Measurements from ENCODE around the gene HEPACAM.

HEPACAM gene

GRCh38 chr11:124898263-124898680 lies 37.6 kb downstream of the HEPACAM start:
- peak; percentile 4 for DNase-seq

- no peak for DNase-seq
These were observed 38.1 kb downstream of the HEPACAM start, which contains the start of gene ROBO4 for GRCh38 chr11:124897674-124898262. TSS of gene ROBO4 (minus strand) at chr11:124897865. CDS start at chr11:124897795, 70 bp downstream.

DNA sequence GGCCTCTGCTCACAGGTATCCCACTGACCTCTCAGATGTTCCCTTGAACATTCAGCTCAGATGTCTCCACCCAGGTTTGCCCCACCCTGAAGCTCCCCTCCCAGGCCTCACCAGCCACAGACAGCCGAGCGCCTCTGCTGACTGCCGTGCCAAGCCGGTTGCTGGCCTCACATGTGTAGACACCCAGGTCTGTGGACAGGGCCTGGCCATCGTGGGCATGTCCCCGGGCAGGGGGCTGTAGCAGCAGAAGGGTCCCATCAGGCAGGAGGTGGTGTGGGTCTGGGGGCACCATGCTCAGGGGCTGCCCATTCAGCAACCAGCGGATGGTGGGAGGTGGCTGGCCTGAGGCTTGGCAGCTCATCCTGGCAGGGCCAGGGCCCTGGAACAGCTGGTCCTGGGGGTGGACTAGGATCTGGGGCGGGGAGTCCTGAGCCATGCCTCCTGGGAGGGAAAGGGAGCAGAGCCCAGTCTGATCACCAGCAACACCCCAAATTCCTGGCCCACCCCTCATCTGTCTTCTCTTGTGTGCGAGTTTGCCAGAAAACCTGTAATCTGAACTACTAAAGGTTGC lies 38.9 kb downstream of the HEPACAM start:
- DNase-seq: no peak

DNA sequence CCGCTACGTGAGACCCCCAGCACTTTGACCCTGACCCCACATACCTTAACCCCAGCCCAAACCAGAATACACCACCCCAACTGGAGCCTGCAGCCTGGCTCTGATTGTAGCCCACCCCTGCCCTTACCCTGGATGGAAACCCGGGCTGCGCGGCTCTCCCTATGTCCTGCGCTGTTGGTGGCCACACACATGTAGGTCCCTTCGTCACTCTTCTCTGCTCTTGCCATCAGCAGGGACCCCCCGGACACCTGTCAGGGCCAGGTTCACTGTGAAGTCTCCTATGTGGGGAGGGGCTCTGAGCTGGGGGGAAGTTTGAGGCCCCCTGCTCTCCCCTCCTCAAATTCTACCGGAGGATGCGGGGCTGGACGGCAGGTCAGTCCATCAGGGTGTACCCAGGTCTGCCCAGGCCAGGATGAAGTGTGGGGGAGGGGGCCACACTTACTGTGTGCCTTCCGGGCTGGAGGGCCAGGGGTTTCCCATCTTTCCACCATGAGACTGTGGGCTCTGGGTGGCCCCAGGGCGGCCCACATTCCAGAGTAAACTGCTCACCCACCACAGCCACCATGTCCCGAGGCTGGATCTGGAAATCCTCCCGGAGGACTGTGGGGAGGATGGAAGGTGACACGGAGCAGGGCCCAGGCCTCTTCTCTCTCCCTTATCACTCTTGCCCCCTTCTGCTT lies 39.6 kb downstream of the HEPACAM start:
- no peak for DNase-seq

DNA sequence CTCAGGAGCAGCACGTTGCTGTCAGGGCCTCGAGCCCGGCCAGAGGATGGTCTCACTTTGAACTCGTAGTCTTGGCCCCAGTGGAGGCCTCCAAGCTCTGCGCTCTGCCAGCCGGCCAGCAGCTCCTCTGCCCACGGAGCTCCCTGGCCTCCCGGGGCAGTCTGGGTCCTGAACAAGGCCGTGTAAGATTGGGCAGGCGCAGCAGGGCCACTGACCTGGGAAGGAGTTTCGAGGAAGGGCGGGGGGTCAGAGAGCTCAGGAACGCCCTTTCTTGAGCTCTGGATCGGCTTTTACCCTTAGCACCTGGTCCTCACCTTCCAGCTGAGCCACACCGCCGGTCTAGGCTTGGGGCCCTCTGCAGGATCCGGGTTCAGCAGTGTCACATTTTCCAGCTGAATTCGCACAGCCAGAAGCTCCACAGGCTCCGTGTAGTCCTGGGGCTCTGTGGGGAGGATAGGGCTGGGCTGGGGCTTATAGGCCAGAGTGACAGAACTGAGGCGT lies 40.3 kb downstream of the HEPACAM start:
- no peak for DNase-seq

DNA sequence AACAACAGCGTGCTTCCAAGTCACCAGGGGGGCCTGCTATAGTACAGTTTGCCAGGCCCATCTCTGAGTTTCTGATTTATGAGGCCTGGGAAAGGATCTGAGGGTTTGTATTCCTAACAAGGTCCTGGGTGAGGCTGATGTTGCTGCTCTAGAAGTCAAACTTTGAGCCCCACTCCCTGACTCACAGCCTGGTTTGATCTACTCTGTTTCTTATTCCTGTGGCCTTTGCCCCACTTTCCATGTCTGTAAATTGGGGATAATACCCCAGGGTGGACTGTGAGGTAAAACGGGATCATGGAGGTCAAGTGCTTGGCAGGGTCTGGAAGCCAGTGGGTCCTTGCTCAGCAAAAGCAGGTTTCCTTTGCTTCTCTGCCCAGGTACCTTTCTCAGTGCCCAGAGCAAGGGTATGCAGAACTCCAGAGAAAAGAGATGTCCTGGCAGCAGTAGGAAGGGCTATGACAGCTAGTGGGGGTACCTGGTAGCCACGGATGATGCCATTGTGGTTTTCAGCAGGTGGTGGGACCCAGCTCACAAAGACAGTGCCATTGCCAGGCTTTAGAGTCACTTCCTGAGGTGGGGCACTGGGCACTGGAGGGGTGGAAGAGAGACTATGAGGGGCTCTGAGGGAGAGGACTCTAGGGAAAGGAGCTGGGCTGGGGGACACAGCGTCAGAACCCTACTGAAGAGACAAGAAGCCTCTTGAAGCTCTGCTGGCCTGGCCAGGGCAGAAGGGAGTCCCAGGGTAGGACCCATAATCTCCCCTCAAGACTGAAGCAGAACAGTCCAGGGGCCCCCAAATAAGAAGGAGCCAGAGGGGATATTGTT lies 41.0 kb downstream of the HEPACAM start:
- no peak for DNase-seq

- DNase-seq: no peak
These were observed 42.0 kb downstream of the HEPACAM start for GRCh38 chr11:124893781-124894401.

DNA sequence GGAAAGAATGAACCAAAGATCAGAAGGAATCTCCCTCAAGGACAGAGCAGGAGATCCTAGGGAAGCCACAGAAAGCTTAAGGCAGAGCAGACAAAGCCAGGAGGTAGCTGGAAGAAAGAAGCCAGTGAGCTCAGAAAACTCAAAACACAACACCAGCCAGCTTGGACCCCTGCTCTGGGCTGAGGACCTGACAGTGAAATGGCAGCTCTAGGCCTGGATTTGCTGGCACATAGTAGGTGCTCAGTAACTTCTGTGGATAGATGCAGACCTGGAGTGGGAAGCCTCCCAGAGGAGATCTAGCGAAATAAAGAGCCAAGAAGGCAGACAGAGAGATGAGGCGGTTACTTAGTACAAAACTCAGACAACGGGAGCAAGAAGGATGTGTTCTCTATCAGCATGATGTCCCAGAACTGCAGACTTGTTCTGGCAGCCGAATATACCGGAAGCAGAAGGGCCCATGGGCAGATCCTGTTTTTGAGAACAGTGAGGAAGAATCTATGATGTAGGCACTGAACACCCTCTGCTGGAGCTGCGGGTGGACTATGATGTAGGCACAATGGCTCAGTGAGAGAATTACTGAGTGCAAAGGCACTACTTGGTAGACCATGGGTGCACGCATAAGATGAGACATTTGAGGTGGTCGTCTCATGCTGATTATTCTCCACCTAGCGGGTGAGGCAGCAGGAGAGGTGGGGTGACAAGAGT lies 42.9 kb downstream of the HEPACAM start:
- DNase-seq: no peak

DNA sequence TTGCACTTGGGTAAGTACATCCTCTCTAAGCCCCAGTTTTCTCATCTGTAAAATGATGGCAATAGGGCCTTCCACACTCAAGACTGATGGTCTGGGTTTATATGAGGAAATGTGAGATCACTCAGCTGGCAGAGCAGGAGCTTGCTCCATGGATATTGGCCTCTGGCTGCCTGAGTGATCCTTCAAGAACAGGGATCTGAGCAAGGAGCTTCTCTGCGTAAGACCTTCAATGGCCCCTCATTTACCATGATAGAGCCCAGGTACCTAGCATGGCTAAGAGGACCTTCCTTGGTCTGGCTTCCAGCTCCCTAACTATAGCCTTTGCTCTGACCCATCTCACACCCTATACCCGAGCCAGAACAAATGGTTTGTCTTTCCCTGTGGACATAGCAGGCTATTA lies 43.7 kb downstream of the HEPACAM start:
- DNase-seq: no peak

DNA sequence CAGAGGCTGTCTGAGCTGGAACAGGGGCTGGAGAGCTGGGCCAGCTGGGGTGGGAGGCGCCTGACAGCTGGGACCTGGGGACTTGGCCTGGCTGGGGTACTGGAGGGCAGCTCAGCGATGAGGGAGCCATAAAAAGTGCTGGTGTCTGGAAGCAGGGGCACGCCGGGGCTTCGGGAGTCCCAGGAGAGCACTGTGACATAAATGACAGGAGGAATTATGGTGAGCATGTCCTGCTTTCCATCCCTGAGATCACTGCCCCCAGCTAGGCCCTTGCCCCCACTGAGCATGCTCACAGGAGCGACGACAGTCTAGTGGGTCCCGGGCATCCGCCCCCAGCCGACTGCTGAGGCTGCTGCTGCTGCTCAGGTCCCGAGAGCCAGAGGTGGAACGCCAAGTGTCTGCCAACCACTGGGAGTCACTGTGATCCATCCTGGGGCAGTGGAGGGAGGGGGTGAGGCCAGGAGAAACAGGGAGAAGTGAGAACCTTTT lies 44.4 kb downstream of the HEPACAM start:
- no peak for DNase-seq

DNA sequence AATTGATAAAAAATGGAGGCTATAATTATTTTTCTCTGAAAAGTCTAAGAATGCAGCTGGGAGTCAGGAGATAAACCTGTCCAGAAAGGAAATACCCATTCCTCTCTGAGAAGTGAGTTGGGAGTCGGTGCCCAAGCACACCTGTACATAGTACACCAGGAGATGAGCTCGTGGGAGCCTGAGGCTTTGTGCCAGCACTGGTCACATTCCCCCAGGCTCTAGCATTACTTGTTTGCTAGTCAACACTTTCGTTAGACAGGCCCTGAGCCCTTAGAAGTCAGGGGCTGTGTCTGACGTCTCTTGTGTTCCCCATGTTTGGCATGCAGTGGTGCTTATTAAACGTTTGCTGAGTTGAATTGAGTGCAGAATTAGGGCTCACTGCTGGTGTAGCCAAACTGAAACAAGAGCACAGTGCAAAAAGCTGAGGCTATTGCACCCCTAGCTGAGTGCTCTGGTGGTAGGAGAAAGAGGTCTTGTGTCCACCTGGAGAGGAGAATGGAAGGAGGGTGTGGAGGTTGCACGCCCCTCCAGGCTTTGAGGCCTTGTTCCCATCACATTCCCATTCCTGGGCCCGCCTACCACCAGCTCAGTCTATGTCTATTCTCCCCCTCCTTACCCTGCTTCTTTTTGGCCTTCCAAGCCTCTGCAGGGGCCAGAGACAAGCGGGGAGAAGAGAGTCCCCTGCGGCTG lies 45.0 kb downstream of the HEPACAM start:
- no peak for DNase-seq

- no peak for DNase-seq
These were observed 45.7 kb downstream of the HEPACAM start for GRCh38 chr11:124890151-124890550.

GRCh38 chr11:124889191-124890091 lies 46.4 kb downstream of the HEPACAM start:
- no peak for DNase-seq

DNA sequence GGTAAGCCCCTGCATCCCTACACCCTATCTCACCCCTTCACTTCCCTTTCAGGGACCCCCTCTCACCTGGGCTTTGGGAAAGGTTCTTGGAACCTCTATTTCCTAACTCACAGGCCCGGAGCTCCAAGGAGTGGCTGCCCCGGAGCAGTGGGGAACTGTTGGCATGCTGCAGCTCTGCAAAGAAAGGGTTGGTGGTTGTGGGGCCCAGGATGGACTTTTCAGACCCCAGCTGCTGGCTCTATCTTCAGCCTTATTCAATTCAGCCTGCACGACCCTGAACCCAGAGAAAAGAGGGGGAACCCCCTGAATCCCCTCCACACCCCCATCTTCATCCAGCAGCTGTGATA lies 48.2 kb downstream of the HEPACAM start:
- DNase-seq: no peak

DNA sequence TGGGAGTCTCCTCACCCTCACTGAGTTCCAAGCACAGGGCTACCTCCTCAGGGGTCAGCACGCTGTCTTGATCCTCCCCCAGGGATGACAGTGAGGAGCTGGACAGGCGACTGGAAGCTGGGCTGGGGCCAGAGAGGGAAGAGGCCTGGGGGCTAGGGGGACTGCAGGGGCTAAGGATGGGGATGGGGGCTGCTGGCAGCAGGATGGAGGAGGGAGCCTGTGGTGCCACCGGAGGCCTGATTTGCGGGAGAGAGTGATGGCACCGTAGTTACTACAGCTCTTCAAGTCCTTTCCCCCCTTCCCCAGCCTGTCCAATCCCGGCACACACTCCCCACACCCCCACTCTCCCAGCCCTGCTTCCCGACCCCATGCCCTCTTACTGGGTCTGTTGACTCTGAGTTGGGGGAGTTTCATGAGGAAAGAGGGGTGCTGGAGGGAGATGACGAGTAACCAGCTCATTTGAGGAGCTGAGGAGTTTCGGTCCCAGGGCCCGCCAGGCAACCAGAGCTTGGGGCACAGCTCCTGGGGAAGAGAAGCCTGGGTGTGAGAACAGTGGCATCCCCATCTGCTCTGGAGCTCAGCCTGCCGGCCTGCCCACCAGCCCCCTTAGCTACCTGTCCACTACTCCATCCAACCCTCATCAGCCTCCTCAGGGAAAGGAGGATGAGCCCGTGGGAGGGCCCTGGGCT lies 48.7 kb downstream of the HEPACAM start:
- DNase-seq: no peak

- DNase-seq: no peak
These were observed 49.4 kb downstream of the HEPACAM start for GRCh38 chr11:124886476-124886875.

GRCh38 chr11:124884869-124885479 lies 50.9 kb downstream of the HEPACAM start:
- no peak for DNase-seq

- no peak for DNase-seq
These were observed 51.5 kb downstream of the HEPACAM start for GRCh38 chr11:124884340-124884739.

DNA sequence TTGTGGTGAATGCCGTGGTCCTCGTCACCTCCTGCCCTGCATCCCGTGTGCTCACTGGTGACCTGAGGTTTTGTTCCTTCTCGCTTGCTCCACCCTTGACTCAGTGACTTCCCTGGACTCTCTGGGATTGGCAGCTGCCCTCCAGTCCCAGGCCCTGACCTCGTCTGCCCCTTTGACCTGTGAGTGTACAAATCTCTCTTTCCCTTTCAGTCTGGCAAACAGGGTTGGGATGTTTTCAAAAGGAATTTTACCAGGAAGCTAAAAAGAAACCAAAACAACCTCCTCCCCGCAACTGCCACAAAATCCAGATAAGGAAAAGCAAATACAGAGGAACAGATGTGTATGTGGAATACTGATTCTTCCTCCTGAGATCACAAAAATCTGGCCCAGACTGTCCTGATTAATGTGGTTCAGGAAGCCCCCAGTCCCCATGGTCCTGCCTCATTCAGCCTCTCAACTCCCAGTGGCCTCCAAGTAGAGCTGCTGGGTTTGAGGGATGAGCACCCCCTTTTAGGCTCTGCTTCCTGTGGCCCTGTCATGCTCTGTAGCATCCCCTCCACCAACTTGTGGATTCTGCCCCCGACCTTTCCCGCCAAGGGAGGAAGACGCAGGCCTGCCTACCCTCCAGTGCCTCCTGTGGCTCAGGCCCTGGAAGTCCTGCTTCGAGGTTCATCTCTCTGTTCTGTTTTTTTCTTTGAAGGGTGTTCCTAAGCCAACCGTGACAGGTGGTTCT lies 53.3 kb downstream of the HEPACAM start:
- DNase-seq: no peak
